ENCODE measurements around the gene ALDH2. TPM values are rescaled to one million over a fixed set of nuclear protein-coding genes. Genes with fewer than 3 reads are reported as not detected.

The ALDH2 gene
- total RNA-seq, 1 donor from 2014 or later, result 66.4 TPM

DNA sequence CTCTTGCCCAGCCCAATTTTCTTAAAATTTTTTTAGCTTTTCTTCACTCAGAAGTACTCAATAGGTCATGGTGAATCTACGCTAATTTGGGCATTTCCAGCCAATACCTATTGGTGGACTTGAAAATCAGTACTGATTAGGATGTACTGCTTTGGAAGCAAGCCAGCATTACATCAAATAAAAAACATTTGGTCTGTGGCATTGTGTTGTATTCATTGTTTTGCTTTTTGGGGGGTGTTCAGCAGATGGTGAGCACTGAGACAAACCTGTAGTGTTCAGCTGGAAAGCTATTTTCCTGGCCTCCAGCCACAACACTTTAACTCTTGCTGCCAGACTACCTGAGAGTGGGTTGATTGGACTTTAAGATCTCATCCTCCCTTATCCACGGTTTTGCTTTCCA, 79.3 kb downstream of the ALDH2 start:
- Histone ChIP-seq H3K36me3 (peaks cover 10 to 11% of the 10 kb centered on the region in 2 donors), H3K27me3 (no peaks in the 10 kb centered on the region), H3K4me3 (no peak overlapping the region), H3K4me1 (peaks cover 8 to 14% of the 10 kb centered on the region in 2 donors), H3K27ac (no peak overlapping the region), H3K9me3 (no peaks in the 10 kb centered on the region)
- intact Hi-C loops (cut with DNase I), result no loop called here
- TF ChIP-seq, protein P1, sequence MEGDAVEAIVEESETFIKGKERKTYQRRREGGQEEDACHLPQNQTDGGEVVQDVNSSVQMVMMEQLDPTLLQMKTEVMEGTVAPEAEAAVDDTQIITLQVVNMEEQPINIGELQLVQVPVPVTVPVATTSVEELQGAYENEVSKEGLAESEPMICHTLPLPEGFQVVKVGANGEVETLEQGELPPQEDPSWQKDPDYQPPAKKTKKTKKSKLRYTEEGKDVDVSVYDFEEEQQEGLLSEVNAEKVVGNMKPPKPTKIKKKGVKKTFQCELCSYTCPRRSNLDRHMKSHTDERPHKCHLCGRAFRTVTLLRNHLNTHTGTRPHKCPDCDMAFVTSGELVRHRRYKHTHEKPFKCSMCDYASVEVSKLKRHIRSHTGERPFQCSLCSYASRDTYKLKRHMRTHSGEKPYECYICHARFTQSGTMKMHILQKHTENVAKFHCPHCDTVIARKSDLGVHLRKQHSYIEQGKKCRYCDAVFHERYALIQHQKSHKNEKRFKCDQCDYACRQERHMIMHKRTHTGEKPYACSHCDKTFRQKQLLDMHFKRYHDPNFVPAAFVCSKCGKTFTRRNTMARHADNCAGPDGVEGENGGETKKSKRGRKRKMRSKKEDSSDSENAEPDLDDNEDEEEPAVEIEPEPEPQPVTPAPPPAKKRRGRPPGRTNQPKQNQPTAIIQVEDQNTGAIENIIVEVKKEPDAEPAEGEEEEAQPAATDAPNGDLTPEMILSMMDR (IDR thresholded peaks at IDR 0.05), result no peak
- no peak for DNase-seq (ENCODE audit: low spot score in 2 of 2)

DNA sequence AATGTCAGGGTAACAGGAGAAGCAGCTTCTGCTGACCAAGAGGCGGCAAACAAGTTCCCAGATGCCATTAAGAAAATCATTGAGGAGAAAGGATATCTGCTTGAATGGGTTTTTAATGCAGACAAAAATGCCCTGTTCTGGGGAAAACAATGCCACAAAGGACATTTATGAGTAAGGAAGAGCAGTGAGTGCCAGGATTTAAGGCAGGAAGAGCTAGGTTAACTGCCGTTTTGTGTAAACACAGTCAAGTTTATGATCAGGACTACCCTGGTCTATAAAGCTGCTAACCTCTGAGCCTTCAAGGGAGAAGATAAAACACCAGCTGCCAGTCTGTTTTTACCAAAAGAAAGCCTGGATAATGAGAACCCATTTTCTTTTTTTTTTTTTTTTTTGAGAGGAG, 83.8 kb downstream of the ALDH2 start:
- Histone ChIP-seq H3K36me3 (peaks cover 10 to 17% of the 10 kb centered on the region in 2 donors), H3K4me1 (no peaks in the 10 kb centered on the region), H3K9me3 (no peaks in the 10 kb centered on the region), H3K27ac (no peak overlapping the region), H3K27me3 (no peaks in the 10 kb centered on the region), H3K4me3 (no peak overlapping the region)
- TF ChIP-seq, protein P1 (IDR thresholded peaks at IDR 0.05), result no peak
- no peak for DNase-seq (ENCODE audit: low spot score in 2 of 2)
- intact Hi-C loops (cut with DNase I), result no loop called here

DNA sequence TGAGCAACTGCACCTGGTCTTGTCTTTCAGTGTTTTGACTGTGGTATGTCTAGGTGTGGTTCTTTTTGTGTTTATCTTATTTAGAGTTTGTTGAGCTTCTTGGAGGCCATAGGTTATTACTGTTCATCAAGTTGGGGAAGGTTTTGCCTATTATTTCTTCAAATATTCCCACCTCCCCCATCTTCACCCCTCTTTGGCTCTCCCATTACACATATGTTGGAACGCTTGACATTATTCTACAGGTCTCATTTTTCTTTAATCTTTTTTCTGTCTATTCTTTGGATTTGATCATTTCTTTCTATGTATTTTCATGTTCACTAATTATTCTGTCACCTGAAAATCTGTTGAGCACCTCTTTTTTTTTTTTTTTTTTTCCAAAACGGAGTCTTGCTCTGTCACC, 91.5 kb downstream of the ALDH2 start:
- H3K4me1 ChIP-seq, result peaks cover 0 to 5% of the 10 kb centered on the region in 2 donors
- no peak overlapping the region for H3K4me3 ChIP-seq
- no peaks in the 10 kb centered on the region for H3K9me3 ChIP-seq
- TF ChIP-seq, protein P1 (IDR thresholded peaks at IDR 0.05), result no peak
- no peaks in the 10 kb centered on the region for H3K27me3 ChIP-seq
- DNase-seq (ENCODE audit: low spot score in 2 of 2), result no peak
- no peaks in the 10 kb centered on the region for H3K36me3 ChIP-seq
- no peak overlapping the region for H3K27ac ChIP-seq
- intact Hi-C loops (cut with DNase I), result no loop called here

DNA sequence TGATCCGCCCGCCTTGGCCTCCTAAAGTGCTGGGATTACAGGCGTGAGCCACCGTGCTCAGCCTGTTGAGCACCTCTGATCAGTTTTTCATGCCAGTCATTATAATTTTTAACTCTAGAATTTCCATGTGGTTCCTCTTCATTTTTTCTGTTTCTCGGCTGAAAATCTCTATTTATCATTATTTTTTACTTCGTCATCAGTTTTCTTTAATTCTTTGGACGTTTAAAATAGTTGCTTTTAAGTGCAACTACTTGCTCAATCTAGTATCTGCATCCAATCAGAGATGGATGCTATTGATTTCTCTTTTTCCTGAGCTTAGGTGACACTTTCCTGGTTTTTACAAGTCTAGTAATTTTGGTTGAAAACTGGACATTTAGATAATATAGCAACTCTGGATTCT, 92.0 kb downstream of the ALDH2 start:
- no peaks in the 10 kb centered on the region for H3K9me3 ChIP-seq
- H3K27ac ChIP-seq, result no peak overlapping the region
- peaks cover 0 to 5% of the 10 kb centered on the region in 2 donors for H3K4me1 ChIP-seq
- no peak overlapping the region for H3K4me3 ChIP-seq
- TF ChIP-seq, protein P1 (IDR thresholded peaks at IDR 0.05), result no peak
- no peaks in the 10 kb centered on the region for H3K36me3 ChIP-seq
- DNase-seq (ENCODE audit: low spot score in 2 of 2), result no peak
- intact Hi-C loops (cut with DNase I), result no loop called here
- no peaks in the 10 kb centered on the region for H3K27me3 ChIP-seq

DNA sequence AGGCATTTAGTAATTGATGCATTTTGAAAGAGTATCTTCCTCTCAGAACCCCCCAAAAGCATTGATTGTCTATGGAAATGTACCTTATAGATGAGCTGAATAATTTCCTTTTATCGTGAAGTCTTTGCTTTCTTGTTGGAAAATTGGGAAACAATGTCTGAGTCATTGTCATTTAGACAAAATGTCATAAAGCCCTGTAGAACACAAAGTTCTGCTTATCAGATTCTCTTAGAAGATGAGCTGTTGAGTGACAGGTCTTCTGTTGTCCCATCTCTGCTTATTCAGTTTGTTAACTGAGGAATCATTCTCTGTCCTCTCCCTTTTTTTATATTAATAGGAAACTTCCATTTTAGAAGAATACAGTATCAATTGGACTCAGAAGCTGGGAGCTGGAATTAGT, 98.2 kb downstream of the ALDH2 start:
- no peak overlapping the region for H3K4me3 ChIP-seq
- no peaks in the 10 kb centered on the region for H3K27me3 ChIP-seq
- peaks cover 20 to 26% of the 10 kb centered on the region in 2 donors for H3K36me3 ChIP-seq
- H3K9me3 ChIP-seq, result no peaks in the 10 kb centered on the region
- TF ChIP-seq, protein P1 (IDR thresholded peaks at IDR 0.05), result no peak
- intact Hi-C loops (cut with DNase I), result no loop called here
- H3K27ac ChIP-seq, result no peak overlapping the region
- DNase-seq (ENCODE audit: low spot score in 2 of 2), result no peak
- H3K4me1 ChIP-seq, result peaks cover 0 to 2% of the 10 kb centered on the region in 2 donors

Other genes starting within 250 kb of the ALDH2 start
- 25.0 TPM for gene ATXN2, start 167.6 kb upstream of the ALDH2 start, total RNA-seq
- gene BRAP, start 81.0 kb upstream of the ALDH2 start, total RNA-seq, result 6.2 TPM
- 32.0 TPM for gene ACAD10, start 80.9 kb upstream of the ALDH2 start, total RNA-seq
- gene MAPKAPK5, start 75.3 kb downstream of the ALDH2 start, total RNA-seq, result 6.4 TPM
- gene TMEM116, start 246.2 kb downstream of the ALDH2 start, total RNA-seq, result 2.2 TPM
- 21.6 TPM for gene ERP29, start 246.5 kb downstream of the ALDH2 start, total RNA-seq

Measured in ascending aorta (tissue), 2 donors.